NCI-H345 treated with DMSO at 0.1 percent for 48 hours (cell line): Measurements from ENCODE around the gene MRRF.
A peak's percentile ranks its signal among the peaks of the same experiment; 100 is the strongest.

Experiments used
- DNase-seq: peaks from one replicate; lab custom pipeline; 2025; ENCODE audit not compliant: unreplicated experiment; lab: John Stamatoyannopoulos, UW

Gene MRRF

GRCh38 chr9:122264360-122265148 lies at the start of gene MRRF, which contains the start of gene RBM18:
Gene MRRF, plus strand, starts transcription at chr9:122264882. Its CDS starts 6,010 bp downstream, at chr9:122270892.
Gene RBM18, minus strand, starts transcription at chr9:122264840. Its CDS starts 3,348 bp downstream, at chr9:122261492.
- DNase-seq = peak; percentile 84

GRCh38 chr9:122215663-122216062 lies 49.0 kb upstream of the MRRF start:
- DNase-seq = no peak

DNA sequence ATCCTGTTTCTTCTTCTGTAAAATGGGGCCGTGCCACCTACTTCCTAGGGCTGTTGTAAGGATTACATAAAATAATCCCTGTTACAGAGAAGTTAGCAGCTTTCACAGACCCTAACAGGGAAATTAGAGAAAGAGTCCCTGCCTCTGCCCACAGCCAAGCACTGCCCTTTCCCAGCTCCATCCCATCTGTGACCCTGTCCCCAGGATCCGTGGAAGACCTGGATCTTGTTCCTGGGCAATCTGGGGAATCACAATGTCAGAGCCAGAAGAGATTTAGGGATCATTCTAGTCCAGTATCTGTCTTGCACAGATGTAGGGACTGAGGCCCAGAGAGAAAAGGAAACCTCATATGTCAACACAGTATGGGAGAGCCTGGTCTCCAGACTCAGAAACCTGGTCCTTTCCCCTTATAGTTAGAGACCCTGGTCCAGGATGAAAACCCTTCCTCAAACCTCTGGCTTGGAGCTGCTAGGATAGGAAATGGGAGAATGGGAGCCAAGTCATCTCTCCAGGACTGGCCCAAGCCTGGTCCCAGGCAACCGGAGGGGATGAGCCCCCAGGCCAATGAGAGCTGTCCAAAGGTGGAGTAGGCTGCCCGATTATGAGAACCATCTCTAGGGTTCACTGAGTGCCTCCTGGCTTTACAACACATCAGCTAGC lies 48.4 kb upstream of the MRRF start:
- no peak for DNase-seq

- no peak for DNase-seq
Measured at GRCh38 chr9:122216798-122217418, 47.8 kb upstream of the MRRF start.

- DNase-seq = no peak
Measured at GRCh38 chr9:122217640-122218039, 47.0 kb upstream of the MRRF start.

DNA sequence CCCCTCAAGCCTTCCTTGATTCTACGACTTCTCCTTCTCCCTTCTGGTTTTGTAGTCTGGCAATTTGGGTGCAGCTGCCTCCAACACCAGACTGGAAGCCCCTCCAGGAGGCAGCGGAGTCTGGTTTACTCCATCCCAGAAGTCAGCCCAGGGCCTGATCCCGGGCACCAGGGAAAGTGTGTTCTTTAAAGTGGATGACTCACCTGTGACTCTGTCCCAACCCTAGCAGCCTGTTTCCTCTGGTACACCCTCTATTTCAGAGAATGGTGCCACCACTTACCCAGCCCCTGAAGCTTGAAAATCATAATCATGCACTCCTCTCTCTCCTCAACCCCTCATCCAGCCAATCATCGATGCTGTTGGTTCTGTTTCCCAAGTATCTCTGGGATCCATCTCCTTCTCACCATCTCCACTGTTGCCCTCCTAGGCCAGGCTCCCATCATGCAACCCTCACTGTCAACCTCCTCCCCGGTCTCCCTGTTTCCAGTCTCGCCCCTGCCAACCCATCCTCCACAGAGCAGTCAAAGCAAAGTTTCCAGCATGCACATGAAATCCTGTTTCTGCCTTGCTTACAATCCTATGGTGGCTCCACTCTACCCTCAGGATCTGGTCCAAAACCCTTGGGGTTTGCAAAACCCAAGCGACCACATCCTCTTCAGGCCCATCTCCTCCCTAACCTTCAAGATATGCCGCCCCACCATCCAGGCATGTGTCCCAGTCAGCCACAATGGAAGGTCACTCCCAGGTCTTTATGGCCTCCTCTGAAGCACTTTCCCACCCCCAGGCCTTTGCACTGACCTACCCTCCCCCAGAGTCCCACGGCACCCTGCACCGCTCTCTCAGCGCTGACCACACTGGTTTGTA lies 46.4 kb upstream of the MRRF start:
- no peak for DNase-seq

DNA sequence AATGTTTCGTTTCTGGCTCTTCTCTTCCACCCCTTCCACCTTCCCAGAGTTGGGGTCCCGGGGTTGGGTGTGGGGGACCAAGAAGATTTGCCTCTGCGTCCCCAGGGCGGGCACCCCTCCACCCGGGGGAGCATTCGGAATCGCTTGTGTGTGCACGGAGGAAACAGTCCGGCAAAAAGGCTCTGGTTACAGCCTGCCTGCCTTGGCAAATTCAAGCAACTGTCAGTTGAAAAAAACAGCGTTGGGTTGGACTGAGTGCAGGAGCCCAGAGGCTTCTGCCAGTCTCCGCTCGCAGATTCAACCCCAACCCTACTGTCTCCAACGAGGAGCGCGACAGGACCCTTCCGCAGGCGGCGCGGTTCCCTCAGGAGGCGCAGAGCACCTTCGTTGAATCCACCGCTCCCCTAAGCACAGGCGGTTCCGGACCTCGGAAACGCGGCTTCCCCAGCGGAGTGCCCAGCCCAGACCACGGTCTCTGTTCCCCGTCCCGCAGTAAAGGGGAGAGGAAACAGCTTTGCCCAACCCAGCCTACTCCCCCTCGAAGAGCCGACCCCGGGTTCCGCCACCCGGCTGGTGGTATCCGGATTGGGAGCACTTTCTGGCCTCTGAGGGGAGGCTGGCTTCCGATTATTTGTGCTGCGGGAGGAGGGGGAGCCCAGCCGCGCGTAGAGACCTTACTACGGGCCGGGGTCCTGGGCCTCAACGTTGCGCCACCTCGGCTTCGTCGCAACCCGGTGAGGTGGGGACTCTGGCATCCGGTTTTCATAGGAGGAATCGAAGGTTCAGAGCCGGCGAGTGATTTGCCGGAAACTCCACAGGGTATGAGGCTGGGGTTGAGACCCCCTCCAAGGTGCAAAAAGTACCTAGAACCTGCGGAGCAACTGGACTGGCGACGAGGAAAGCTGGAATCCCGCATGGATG lies 45.5 kb upstream of the MRRF start:
- no peak for DNase-seq

GRCh38 chr9:122219856-122220672 lies 44.6 kb upstream of the MRRF start:
- no peak for DNase-seq

DNA sequence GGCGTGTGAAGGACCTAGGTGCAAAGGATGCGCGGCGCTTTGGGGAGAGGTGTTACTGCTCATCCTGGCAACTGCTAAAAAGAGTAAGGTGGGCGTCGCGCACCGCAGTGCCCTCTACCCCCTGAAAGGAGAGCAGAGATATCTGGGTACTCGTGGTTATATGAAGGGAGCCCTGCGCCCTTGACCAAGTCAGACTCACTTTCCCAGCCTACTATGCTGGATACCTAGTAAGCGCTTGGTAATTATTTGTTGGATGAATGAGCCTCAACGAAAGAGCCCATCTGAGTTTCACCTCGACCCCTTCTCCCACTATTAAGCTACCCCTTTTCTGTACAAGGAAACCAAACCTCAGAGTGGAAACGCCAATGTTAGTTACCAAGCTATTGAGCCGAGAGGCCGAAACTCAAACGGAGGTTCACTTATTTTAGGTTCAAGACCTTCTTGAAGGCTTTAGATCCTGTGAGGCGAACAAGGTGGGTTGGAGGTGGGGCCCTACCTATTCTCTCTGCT lies 44.0 kb upstream of the MRRF start:
- no peak for DNase-seq

GRCh38 chr9:122221183-122221811 lies 43.4 kb upstream of the MRRF start:
- no peak for DNase-seq

GRCh38 chr9:122222791-122223190 lies 41.9 kb upstream of the MRRF start:
- DNase-seq = no peak

DNA sequence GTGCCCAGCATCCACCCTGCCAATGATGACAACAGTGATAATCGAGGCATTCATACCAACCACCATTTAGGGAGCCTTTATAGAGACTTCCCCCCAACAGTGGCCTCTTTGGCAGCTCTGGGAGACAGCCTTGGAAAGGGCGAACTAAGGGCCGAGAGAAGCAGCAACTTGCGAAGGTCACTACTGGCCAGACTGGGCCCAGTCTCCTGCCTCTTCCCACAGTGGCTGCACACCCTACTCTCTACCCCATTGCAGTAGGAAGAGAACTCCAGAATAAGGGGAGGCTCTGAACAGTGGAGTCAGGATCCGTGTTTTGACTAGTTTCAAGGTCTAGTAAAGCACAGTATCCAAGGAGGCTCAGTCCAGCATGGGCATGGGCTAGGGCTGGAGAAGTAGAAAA lies 41.2 kb upstream of the MRRF start:
- no peak for DNase-seq

DNA sequence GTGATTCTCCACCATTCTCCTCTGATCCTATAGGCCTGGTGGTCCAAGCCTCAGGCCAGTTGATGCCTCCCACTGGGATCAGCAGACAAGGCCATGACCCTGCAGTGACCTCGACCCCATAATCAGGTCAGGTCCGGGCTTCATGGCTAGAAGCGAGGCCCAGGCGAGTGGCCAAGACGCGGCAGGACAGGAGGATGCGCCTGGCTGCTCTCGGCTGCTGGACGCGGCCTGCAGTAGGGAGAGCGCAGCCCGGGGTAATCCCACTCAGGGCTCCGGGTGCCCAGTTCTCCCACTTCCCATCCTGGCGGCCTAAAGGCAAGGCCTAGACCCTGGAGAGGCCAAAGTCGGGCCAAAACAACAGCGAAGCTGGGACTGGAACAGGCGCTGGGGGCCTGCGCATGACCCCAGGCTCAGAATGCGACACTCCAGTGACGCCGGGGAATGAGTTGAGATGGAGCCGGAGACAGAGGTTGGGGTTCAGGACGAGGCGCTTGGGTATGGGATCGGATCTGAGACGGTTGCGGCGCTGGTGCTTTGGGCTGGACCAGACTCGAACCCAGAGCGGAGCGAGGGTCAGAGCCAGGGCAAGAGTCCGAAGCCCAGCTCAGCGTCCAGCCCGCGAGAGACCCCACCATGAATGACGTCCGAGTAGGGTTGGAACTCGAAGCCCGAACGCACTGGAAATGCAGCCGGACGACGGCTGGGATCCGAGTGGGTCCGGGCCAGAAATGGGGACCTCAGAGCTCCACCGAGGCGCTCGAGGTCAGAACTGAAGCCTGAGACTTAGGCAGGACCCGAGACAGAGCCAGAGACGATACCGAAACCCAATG lies 39.2 kb upstream of the MRRF start:
- no peak for DNase-seq

GRCh38 chr9:122226142-122226757 lies 38.4 kb upstream of the MRRF start:
- DNase-seq = no peak

- no peak for DNase-seq
Measured at GRCh38 chr9:122226758-122227574, 37.7 kb upstream of the MRRF start.

DNA sequence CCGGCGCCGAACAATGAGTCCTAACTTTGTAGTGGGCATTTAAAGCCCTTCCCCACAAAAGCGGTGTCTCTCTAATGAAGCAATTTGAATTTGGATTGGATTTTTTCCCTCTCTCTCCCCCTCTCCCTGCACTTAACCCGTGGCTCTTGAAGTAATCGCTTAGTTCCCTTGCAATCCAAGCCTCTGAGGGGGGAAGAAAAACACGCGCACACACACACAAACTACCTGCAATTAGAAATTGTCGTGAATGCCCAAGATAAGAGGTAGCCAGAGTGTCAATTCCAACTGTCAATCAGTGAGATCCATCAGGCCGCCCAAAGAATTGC lies 37.1 kb upstream of the MRRF start:
- no peak for DNase-seq

DNA sequence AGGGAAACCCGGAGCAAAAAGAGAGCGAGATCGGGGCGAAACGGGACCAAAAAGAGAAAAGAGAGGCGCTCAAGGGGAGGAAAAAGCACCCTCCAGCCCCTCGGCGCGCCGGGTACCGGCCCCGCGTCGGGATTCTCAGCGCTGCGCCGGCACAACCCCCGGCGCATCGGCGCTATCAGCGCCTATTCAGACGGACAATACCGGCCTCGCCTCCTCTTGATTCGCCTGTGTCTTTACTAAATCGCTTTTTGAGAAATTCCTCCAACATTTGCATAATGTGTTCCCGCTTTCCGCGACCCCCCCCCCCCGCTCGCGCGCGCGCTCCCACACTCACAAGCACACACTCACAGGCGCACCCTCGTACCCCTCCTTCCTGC lies 36.5 kb upstream of the MRRF start:
- DNase-seq = no peak
